ENCODE data around the gene FAM20C.

FAM20C gene

DNA sequence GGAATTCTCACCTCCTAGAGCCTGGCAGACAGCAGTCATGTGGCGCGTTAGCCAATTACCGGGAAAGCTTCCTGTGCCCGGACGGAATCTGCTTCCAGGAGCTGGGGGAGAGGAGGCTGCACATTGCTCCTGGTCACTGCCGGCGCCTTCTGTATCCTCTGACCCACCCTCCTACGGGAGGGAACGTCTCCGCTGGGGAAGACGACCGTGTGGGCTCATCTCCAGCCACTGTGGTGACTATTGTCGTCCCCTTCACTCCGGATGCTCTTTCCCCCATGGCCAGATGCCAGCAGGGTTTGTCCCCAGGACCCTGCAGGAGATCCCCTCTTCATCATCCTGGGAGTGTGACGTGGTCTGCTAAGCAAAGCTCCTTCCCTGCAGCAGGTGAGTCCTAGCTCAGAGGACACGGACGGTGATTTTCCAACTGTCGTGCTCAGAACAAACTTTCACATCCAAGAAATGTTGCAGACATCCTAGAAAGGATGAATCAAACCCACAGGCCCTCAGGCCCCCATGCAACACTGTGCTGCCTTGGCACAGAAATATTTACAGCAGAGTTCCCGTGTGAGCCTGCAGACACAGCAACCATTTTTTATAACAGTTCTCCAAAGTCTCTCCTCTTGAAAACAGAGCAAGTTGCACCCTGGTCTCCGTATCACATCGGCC lies 29.6 kb upstream of the FAM20C start:
- H3K4me3 ChIP-seq (ENCODE audit: low read depth in 1 of 2, low read length in 1 of 2): no peak overlapping the region
- peaks cover 16% of the 10 kb centered on the region for H3K27me3 ChIP-seq
- H3K36me3 ChIP-seq: no peaks in the 10 kb centered on the region
- TF ChIP-seq, protein P1, sequence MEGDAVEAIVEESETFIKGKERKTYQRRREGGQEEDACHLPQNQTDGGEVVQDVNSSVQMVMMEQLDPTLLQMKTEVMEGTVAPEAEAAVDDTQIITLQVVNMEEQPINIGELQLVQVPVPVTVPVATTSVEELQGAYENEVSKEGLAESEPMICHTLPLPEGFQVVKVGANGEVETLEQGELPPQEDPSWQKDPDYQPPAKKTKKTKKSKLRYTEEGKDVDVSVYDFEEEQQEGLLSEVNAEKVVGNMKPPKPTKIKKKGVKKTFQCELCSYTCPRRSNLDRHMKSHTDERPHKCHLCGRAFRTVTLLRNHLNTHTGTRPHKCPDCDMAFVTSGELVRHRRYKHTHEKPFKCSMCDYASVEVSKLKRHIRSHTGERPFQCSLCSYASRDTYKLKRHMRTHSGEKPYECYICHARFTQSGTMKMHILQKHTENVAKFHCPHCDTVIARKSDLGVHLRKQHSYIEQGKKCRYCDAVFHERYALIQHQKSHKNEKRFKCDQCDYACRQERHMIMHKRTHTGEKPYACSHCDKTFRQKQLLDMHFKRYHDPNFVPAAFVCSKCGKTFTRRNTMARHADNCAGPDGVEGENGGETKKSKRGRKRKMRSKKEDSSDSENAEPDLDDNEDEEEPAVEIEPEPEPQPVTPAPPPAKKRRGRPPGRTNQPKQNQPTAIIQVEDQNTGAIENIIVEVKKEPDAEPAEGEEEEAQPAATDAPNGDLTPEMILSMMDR (IDR thresholded peaks at IDR 0.05): no peak
- H3K4me1 ChIP-seq (ENCODE audit: control insufficient read depth in 1 of 2, insufficient read depth in 1 of 2, low read depth in 1 of 2, low read length in 1 of 2): peaks cover 14 to 16% of the 10 kb centered on the region in 2 experiments
- no peak overlapping the region for H3K27ac ChIP-seq
- no peaks in the 10 kb centered on the region for H3K9me3 ChIP-seq

DNA sequence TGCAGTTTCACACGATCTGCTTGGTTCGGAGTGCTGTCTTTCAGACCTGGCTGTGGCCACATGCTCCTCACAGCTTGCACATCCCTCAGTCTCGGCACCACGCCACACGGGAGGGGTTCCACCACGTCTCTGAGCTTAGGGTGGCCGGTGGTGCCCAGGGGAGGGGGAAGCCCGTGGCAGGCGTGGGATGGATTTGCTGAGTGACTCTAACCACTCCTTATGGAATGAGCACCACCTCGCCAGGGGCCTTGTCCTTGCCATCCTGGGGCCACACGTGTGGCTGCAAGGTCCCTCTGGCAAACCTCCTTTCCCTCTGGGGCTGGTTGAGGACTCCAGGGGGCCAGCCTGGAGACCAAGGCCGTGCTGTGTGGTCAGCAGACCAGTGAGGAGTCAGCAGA lies 29.1 kb upstream of the FAM20C start:
- Histone ChIP-seq H3K9me3 (no peaks in the 10 kb centered on the region), H3K4me3 (ENCODE audit: low read depth in 1 of 2, low read length in 1 of 2) (no peak overlapping the region), H3K36me3 (no peaks in the 10 kb centered on the region), H3K27ac (no peak overlapping the region), H3K4me1 (ENCODE audit: control insufficient read depth in 1 of 2, insufficient read depth in 1 of 2, low read depth in 1 of 2, low read length in 1 of 2) (peaks cover 14 to 16% of the 10 kb centered on the region in 2 experiments), H3K27me3 (peaks cover 16% of the 10 kb centered on the region)
- TF ChIP-seq, protein P1 (IDR thresholded peaks at IDR 0.05): no peak

DNA sequence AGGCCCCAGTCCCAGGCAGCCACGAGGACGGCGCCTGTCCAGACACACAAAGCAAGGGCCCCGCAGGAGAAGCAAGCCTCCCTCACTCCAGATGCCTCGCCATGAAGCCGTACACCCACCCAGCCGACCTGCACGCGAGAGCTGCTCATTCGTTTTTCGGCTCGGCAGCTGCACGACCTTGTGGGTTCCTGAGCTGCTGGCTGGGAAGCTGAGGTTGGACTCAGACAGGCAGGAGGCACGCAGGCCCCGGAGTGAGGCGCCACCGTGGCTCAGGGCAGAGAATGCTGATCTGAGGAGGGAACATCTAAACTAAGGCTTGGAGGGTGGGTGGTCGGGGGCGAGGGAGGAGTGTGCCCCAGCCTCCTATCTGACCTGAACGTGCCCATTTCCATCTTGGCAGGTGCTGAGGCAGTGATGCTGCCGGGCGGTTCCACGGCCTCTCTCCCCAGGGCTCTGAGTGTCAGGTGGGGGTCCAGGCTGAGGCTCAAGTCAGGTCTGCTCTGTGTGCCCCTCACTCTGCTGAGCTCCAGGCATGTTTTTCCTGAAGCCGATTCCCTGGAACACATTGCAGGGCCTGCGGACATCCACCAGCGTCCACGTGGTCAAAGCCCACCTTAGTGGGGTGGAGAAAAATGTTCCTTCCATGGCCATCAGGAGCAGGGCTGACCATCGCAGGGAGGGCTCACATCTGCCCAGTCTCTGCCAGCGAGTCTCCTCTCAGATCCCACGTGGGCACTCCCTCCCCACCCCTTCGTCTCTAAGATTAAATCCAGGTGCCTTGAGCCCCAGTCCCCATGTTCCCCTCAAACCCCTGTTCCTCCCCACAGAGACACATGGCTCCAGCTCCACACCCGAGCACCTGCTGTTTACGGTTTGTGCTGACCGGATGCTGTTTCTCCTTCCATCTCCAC lies 28.1 kb upstream of the FAM20C start:
- no peak overlapping the region for H3K4me3 ChIP-seq (ENCODE audit: low read depth in 1 of 2, low read length in 1 of 2)
- H3K27me3 ChIP-seq: peaks cover 16% of the 10 kb centered on the region
- no peaks in the 10 kb centered on the region for H3K9me3 ChIP-seq
- H3K27ac ChIP-seq: no peak overlapping the region
- TF ChIP-seq, protein P1 (IDR thresholded peaks at IDR 0.05): no peak
- H3K4me1 ChIP-seq (ENCODE audit: control insufficient read depth in 1 of 2, insufficient read depth in 1 of 2, low read depth in 1 of 2, low read length in 1 of 2): peaks cover 14 to 16% of the 10 kb centered on the region in 2 experiments
- H3K36me3 ChIP-seq: no peaks in the 10 kb centered on the region

DNA sequence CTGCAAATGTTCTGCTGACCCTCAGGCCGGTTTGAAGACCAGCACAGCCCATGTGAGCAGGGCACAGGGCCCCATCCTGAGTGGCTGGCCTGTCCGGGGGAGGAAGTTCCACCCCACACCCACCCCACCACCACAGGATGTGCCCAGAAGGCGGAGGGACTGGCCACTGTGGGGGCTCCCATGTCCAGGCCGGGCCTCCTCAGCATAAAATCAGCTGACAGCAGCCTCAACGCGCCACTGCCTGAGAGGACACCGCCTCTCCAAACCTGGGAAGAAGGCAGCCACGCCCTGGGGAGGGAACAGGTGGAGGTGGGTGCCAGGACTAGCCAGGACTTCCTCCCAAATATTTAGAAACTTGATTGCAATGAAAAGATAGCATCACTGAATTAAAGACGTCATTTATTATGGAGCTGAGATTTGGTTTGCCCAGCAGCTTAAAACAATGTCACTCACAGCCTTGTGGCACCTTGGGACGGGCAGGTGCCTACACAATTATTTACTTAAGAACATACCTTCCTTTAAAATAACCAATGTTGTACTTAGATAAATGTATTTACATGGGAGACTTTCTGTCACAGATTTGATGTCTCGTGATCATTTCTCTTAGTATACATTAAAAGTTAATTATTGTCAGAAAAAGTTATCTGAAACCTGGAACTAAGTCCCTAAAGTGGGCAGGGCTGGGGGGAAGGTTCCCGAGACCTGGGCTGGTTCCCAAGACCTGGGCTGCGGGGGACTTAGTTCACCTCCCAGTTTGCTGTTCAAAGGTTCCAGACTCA lies 27.3 kb upstream of the FAM20C start:
- Histone ChIP-seq H3K27me3 (peaks cover 16% of the 10 kb centered on the region), H3K4me1 (ENCODE audit: control insufficient read depth in 1 of 2, insufficient read depth in 1 of 2, low read depth in 1 of 2, low read length in 1 of 2) (peaks cover 14 to 16% of the 10 kb centered on the region in 2 experiments), H3K4me3 (ENCODE audit: low read depth in 1 of 2, low read length in 1 of 2) (no peak overlapping the region), H3K36me3 (no peaks in the 10 kb centered on the region), H3K27ac (no peak overlapping the region), H3K9me3 (no peaks in the 10 kb centered on the region)
- TF ChIP-seq, protein P1 (IDR thresholded peaks at IDR 0.05): no peak

DNA sequence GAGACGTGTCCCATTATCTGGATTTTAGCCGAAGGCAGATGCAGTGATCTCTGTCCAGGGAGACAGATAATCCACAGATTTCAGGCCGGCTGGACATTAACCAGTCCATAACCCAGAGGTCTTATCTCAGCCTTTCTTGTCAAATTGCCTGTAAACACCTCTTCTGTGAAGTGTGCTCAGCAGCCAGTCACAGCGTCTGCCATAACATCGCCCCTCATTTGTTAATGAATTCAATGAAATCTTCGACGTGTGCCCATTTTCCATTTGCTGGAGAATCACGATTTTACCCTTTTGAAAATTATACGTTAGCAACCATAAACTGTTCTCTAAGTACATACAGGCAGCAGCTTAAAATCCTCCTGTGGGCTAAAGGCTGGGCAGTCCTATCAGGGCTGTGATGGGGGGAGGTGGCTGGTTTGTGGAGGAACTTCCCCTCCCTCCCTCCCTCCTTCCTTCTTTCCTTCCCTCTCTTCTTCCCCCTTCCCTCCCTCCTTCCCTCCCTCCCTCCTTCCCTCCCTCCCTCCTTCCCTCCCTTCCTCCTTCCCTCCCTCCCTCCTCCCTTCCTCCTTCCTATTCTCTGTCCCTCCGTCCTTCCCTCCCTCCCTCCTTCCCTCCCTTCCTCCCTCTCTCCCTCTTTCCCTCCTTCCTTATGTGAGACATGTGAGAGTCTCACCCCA lies 26.6 kb upstream of the FAM20C start:
- H3K36me3 ChIP-seq: no peaks in the 10 kb centered on the region
- H3K9me3 ChIP-seq: no peaks in the 10 kb centered on the region
- H3K4me1 ChIP-seq (ENCODE audit: control insufficient read depth in 1 of 2, insufficient read depth in 1 of 2, low read depth in 1 of 2, low read length in 1 of 2): peaks cover 14 to 16% of the 10 kb centered on the region in 2 experiments
- H3K4me3 ChIP-seq (ENCODE audit: low read depth in 1 of 2, low read length in 1 of 2): no peak overlapping the region
- TF ChIP-seq, protein P1 (IDR thresholded peaks at IDR 0.05): no peak
- peak overlapping the region; percentile 57 for H3K27ac ChIP-seq
- peaks cover 16% of the 10 kb centered on the region for H3K27me3 ChIP-seq
